Aorta (tissue), 5 donors: ENCODE data around the gene CHP1. TPM values are rescaled to one million over a fixed set of nuclear protein-coding genes. Genes with fewer than 3 reads are reported as not detected.

ENCODE experiments used
- ATAC-seq: fragments of 200-7000 bp; cut with Tn5 transposase; one replicate; pipeline ENCODE4 v1.9.1; 2022; ENCODE audit warnings: moderate library complexity; ENCODE audit not compliant: low FRiP score
- DNase-seq, 2 donors: peaks; one replicate each; pipeline ENCODE4 v3.0.0-alpha.2; 2020
- H3K27ac ChIP-seq, 2 donors: one replicate each; pipeline ENCODE4 v1.5.1; 2013; ENCODE audit warnings: low read length in 2 of 2, mild to moderate bottlenecking in 2 of 2, moderate library complexity in 2 of 2, control low read depth in 1 of 2, inconsistent platforms in 1 of 2, low read depth in 1 of 2
- H3K27me3 ChIP-seq, 2 donors: one replicate each; pipeline ENCODE4 v1.6.1; 2013; ENCODE audit warnings: control low read depth in 1 of 2, low read length in 1 of 2, mild to moderate bottlenecking in 1 of 2, moderate library complexity in 1 of 2; ENCODE audit not compliant: insufficient read depth in 2 of 2, control insufficient read depth in 1 of 2
- H3K36me3 ChIP-seq, 2 donors: one replicate each; pipeline ENCODE4 v1.6.1; 2013; ENCODE audit warnings: control low read depth in 1 of 2, low read length in 1 of 2, mild to moderate bottlenecking in 1 of 2; ENCODE audit not compliant: insufficient read depth in 2 of 2, control insufficient read depth in 1 of 2
- H3K4me1 ChIP-seq, 2 donors: one replicate each; pipeline ENCODE4 v1.6.1; 2013; ENCODE audit warnings: low read length in 2 of 2, control low read depth in 1 of 2, mild to moderate bottlenecking in 1 of 2, moderate library complexity in 1 of 2; ENCODE audit not compliant: insufficient read depth in 2 of 2, control insufficient read depth in 1 of 2
- H3K4me3 ChIP-seq, 2 donors: one replicate each; pipeline ENCODE4 v1.5.1; 2013; ENCODE audit warnings: low read length in 2 of 2, control low read depth in 1 of 2, mild to moderate bottlenecking in 1 of 2
- H3K9me3 ChIP-seq: one replicate; pipeline ENCODE4 v1.6.1; 2013; ENCODE audit warnings: mild to moderate bottlenecking, low read length; ENCODE audit not compliant: control insufficient read depth
- WGBS, 2 donors: extraction: QIAGEN DNeasy Blood & Tissue Kit; methylation state at CpG; one replicate each; pipeline ENCODE4 v1.1.7; 2013; 5-methylcytosine and 5-hydroxymethylcytosine counted together
- intact Hi-C, 2 donors: fragments of 100-400 bp; cut with DNase I; formaldehyde crosslinking; loops; one replicate each; pipeline versions ENCODE4 v1.14.2 to v1.15.0; 2022
- long read RNA-seq, 2 donors: library from polyadenylated mRNA; unstranded; transcript quantifications; one replicate each; pipeline ENCODE4 v2.0.0, GENCODE V29; 2020 to 2021
- polyA plus RNA-seq, 2 donors: library from polyadenylated mRNA; stranded (reverse); fragments of 200-250 nt; gene quantifications; one replicate each; pipeline ENCODE4 v1.2.3, GENCODE V29; 2013
- total RNA-seq, 2 donors: library from RNA; stranded (reverse); fragmentation: NEBNext Ultra II Directional; extraction: Animal tissue kit (Norgen Biotek cat#: 25700); gene quantifications; one replicate each; pipeline ENCODE4 v1.2.1, GENCODE V29; 2021
- donor health status: healthy with polysubstance abuse.
- donor health status: Bipolar disorder and iron deficiency.
- donor health status: DM: no; HTN: no; CAD: no.
- donor health status: DM: no; HTN: no; CAD: no.
- donor health status: DM: yes; HTN: yes; CAD: no.

CHP1 gene
- total RNA-seq, result 10 to 100 TPM; 60.4 to 60.8 TPM
- polyA plus RNA-seq, result 10 to 100 TPM; 28.1 to 44.8 TPM
- long read RNA-seq, donor 1, transcript CHP1-201 (7 exons, 3,329 nt), result major isoform, 9 of 32 reads
- long read RNA-seq, donor 1, partial matches to known transcripts, result 23 of 32 reads
- long read RNA-seq, donor 1, other reads (novel, unspliced or antisense), result 0 of 32 reads
- long read RNA-seq, donor 2, partial matches to known transcripts, result 0 of 3 reads
- long read RNA-seq, donor 2, other reads (novel, unspliced or antisense), result 3 of 3 reads

- Histone ChIP-seq H3K36me3 (no peaks in the 10 kb centered on the region), H3K4me1 (no peaks in the 10 kb centered on the region), H3K27ac (peak within 1 kb of the TSS; percentile 73 to 85), H3K9me3 (no peaks in the 10 kb centered on the region), H3K4me3 (peak within 1 kb of the TSS; percentile 60 to 74), H3K27me3 (no peaks in the 10 kb centered on the region)
- peak; percentile 99 for ATAC-seq
- 0 to 1% methylated on average over 72 of the region's 72 CpGs for WGBS, 2 donors
- peak; percentile 99 for DNase-seq
- intact Hi-C loops, result loop anchor here in 1 of 2 donors (5.0 kb wide), 1 partner anchor 114 kb away; the partner anchor contains the start of gene INO80
These were observed at the start of gene CHP1, which contains the start of gene EXD1 for GRCh38 chr15:41230650-41231421. Gene CHP1 (plus strand): TSS chr15:41231268. CDS start chr15:41231383, 115 bp downstream. Gene EXD1 (minus strand): TSS chr15:41230757. CDS start chr15:41226575, 4,182 bp downstream.

- no peaks in the 10 kb centered on the region for H3K4me1 ChIP-seq
- intact Hi-C loops, result loop anchor here (5.0 to 10.0 kb wide), 2 partner anchors 280 to 327 kb away; no protein-coding TSS in a partner anchor
- H3K27ac ChIP-seq, result no peak overlapping the region
- H3K36me3 ChIP-seq, result no peaks in the 10 kb centered on the region
- 55 to 65% methylated on average over 4 of the region's 4 CpGs for WGBS, 2 donors
- H3K4me3 ChIP-seq, result no peak overlapping the region
- DNase-seq, result no peak
- no peak for ATAC-seq
- no peaks in the 10 kb centered on the region for H3K9me3 ChIP-seq
- H3K27me3 ChIP-seq, result no peaks in the 10 kb centered on the region
These were observed 48.8 kb upstream of the CHP1 start for GRCh38 chr15:41182266-41182665.

- Histone ChIP-seq H3K4me3 (no peak overlapping the region), H3K4me1 (no peaks in the 10 kb centered on the region), H3K27me3 (no peaks in the 10 kb centered on the region), H3K36me3 (no peaks in the 10 kb centered on the region), H3K27ac (no peak overlapping the region), H3K9me3 (no peaks in the 10 kb centered on the region)
- no peak for DNase-seq
- intact Hi-C loops, result loop anchor here (5.0 to 10.0 kb wide), 2 partner anchors 281 to 329 kb away; no protein-coding TSS in a partner anchor
- 33 to 35% methylated on average over 2 of the region's 2 CpGs for WGBS, 2 donors
- ATAC-seq, result no peak
These were observed 47.5 kb upstream of the CHP1 start for GRCh38 chr15:41183581-41183980.

- WGBS, 2 donors, result 93 to 97% methylated on average over 1 of the region's 1 CpG
- H3K4me1 ChIP-seq, result no peaks in the 10 kb centered on the region
- H3K36me3 ChIP-seq, result no peaks in the 10 kb centered on the region
- intact Hi-C loops, result no loop called here
- ATAC-seq (no peak), DNase-seq (no peak)
- H3K9me3 ChIP-seq, result no peaks in the 10 kb centered on the region
- H3K27me3 ChIP-seq, result no peaks in the 10 kb centered on the region
- no peak overlapping the region for H3K27ac ChIP-seq
- H3K4me3 ChIP-seq, result no peak overlapping the region
These were observed 36.6 kb upstream of the CHP1 start for GRCh38 chr15:41194444-41194843.

- ATAC-seq (no peak), DNase-seq (no peak)
- intact Hi-C loops, result no loop called here
- Histone ChIP-seq H3K27ac (no peak overlapping the region), H3K36me3 (no peaks in the 10 kb centered on the region), H3K4me1 (no peaks in the 10 kb centered on the region), H3K4me3 (no peak overlapping the region), H3K9me3 (no peaks in the 10 kb centered on the region), H3K27me3 (no peaks in the 10 kb centered on the region)
These were observed 31.6 kb upstream of the CHP1 start for GRCh38 chr15:41199470-41199869.

GRCh38 chr15:41203395-41203794 is 27.7 kb upstream of the CHP1 start:
- Histone ChIP-seq H3K27ac (no peak overlapping the region), H3K27me3 (no peaks in the 10 kb centered on the region), H3K4me1 (no peaks in the 10 kb centered on the region), H3K36me3 (no peaks in the 10 kb centered on the region), H3K9me3 (no peaks in the 10 kb centered on the region), H3K4me3 (no peak overlapping the region)
- DNase-seq, result no peak
- ATAC-seq, result no peak
- intact Hi-C loops, result no loop called here
- WGBS, 2 donors, result 92 to 95% methylated on average over 7 of the region's 7 CpGs

GRCh38 chr15:41205315-41205714 is 25.8 kb upstream of the CHP1 start:
- intact Hi-C loops, result no loop called here
- 58 to 65% methylated on average over 3 of the region's 3 CpGs for WGBS, 2 donors
- Histone ChIP-seq H3K4me3 (no peak overlapping the region), H3K9me3 (no peaks in the 10 kb centered on the region), H3K27ac (no peak overlapping the region), H3K36me3 (no peaks in the 10 kb centered on the region), H3K27me3 (no peaks in the 10 kb centered on the region), H3K4me1 (no peaks in the 10 kb centered on the region)
- ATAC-seq (no peak), DNase-seq (no peak)

- DNase-seq, result no peak
- Histone ChIP-seq H3K4me1 (no peaks in the 10 kb centered on the region), H3K4me3 (no peak overlapping the region), H3K27me3 (no peaks in the 10 kb centered on the region), H3K9me3 (no peaks in the 10 kb centered on the region), H3K36me3 (no peaks in the 10 kb centered on the region), H3K27ac (no peak overlapping the region)
- no peak for ATAC-seq
- 78 to 79% methylated on average over 5 of the region's 5 CpGs for WGBS, 2 donors
- intact Hi-C loops, result no loop called here
These were observed 23.2 kb upstream of the CHP1 start for GRCh38 chr15:41207687-41208448.
